ENCODE results near the gene HPGD.

- TF ChIP-seq, protein P1, sequence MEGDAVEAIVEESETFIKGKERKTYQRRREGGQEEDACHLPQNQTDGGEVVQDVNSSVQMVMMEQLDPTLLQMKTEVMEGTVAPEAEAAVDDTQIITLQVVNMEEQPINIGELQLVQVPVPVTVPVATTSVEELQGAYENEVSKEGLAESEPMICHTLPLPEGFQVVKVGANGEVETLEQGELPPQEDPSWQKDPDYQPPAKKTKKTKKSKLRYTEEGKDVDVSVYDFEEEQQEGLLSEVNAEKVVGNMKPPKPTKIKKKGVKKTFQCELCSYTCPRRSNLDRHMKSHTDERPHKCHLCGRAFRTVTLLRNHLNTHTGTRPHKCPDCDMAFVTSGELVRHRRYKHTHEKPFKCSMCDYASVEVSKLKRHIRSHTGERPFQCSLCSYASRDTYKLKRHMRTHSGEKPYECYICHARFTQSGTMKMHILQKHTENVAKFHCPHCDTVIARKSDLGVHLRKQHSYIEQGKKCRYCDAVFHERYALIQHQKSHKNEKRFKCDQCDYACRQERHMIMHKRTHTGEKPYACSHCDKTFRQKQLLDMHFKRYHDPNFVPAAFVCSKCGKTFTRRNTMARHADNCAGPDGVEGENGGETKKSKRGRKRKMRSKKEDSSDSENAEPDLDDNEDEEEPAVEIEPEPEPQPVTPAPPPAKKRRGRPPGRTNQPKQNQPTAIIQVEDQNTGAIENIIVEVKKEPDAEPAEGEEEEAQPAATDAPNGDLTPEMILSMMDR (IDR thresholded peaks at IDR 0.05) = no peak
- no peak for TF ChIP-seq POLR2AphosphoS5 (IDR thresholded peaks at IDR 0.05)
Measured at GRCh38 chr4:174512745-174513144, 9.5 kb downstream of the HPGD start.
